NCI-H2227 (cell line): ENCODE results near the gene MARCHF11.

Experiments used
- DNase-seq: peaks from one replicate; lab custom pipeline; 2025; ENCODE audit not compliant: unreplicated experiment; lab: John Stamatoyannopoulos, UW

The MARCHF11 gene

GRCh38 chr5:16064135-16064893 lies 115.3 kb downstream of the MARCHF11 start:
- no peak for DNase-seq

GRCh38 chr5:16061163-16061562 lies 118.4 kb downstream of the MARCHF11 start:
- no peak for DNase-seq

- DNase-seq, result no peak
These were observed 122.3 kb downstream of the MARCHF11 start for GRCh38 chr5:16057277-16057676.

- DNase-seq, result no peak
These were observed 128.3 kb downstream of the MARCHF11 start for GRCh38 chr5:16051246-16051755.

GRCh38 chr5:16050414-16050813 lies 129.2 kb downstream of the MARCHF11 start:
- DNase-seq, result no peak

- no peak for DNase-seq
These were observed 129.8 kb downstream of the MARCHF11 start for GRCh38 chr5:16049761-16050160.

GRCh38 chr5:16048132-16048531 lies 131.5 kb downstream of the MARCHF11 start:
- DNase-seq, result no peak

- DNase-seq, result no peak
These were observed 136.1 kb downstream of the MARCHF11 start for GRCh38 chr5:16043349-16043965.

GRCh38 chr5:16037121-16037845 lies 142.3 kb downstream of the MARCHF11 start:
- no peak for DNase-seq

- no peak for DNase-seq
These were observed 145.1 kb downstream of the MARCHF11 start for GRCh38 chr5:16034319-16035001.

GRCh38 chr5:16033187-16033925 lies 146.2 kb downstream of the MARCHF11 start:
- no peak for DNase-seq

GRCh38 chr5:16028708-16029107 lies 150.9 kb downstream of the MARCHF11 start:
- no peak for DNase-seq

GRCh38 chr5:16025681-16026080 lies 153.9 kb downstream of the MARCHF11 start:
- no peak for DNase-seq

GRCh38 chr5:16018970-16019369 lies 160.6 kb downstream of the MARCHF11 start:
- DNase-seq, result no peak

- DNase-seq, result no peak
These were observed 161.9 kb downstream of the MARCHF11 start for GRCh38 chr5:16017720-16018119.
